GM18951 (cell line): Measurements from ENCODE around the gene ECE1.

ENCODE experiments used
- POLR2A ChIP-seq: IDR thresholded peaks from 4 replicates; pipeline ENCODE4 v1.6.1; 2011; ENCODE audit warnings: mild to moderate bottlenecking; ENCODE audit not compliant: insufficient read length, insufficient read depth; ENCODE audit errors: extremely low read depth
- in situ Hi-C: fragments of 300-500 bp; cut with MboI; formaldehyde crosslinking; loops from one replicate; pipeline ENCODE4 v1.12.0; 2022; ENCODE audit warnings: low sequenced_read_pairs, mixed read lengths, inconsistent platforms; ENCODE audit not compliant: unreplicated experiment

The ECE1 gene

DNA sequence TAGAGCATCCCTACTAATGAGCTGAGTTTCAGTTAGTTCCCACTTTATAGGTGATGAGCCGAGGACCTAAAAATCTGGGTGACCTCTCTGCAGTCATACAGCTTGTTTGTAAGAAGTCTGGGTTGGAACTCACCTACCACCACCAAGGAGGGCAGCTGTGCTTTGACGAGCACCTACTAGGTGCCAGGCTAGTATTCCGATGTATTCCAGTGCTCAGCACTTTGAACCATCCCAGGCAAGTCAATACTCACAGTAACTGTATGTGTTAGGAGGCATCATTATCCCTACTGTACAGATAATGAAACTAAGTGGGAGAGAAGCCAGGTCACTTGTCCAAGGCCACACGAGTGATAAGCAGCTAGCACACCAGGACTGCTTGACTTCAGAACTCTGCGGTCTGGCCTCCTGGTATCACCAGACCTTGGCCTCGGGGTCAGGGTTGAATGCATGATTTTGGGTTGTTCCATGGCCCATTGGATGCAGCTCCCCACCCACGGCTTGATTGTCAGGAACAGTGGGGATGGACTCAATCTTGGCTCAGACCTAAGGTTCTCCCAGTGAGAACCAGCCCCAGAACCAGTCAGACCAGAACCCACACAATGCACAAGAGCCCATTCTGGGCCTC, 20.7 kb downstream of the ECE1 start:
- in situ Hi-C loops, result no loop called here
- no peak for TF ChIP-seq POLR2A

DNA sequence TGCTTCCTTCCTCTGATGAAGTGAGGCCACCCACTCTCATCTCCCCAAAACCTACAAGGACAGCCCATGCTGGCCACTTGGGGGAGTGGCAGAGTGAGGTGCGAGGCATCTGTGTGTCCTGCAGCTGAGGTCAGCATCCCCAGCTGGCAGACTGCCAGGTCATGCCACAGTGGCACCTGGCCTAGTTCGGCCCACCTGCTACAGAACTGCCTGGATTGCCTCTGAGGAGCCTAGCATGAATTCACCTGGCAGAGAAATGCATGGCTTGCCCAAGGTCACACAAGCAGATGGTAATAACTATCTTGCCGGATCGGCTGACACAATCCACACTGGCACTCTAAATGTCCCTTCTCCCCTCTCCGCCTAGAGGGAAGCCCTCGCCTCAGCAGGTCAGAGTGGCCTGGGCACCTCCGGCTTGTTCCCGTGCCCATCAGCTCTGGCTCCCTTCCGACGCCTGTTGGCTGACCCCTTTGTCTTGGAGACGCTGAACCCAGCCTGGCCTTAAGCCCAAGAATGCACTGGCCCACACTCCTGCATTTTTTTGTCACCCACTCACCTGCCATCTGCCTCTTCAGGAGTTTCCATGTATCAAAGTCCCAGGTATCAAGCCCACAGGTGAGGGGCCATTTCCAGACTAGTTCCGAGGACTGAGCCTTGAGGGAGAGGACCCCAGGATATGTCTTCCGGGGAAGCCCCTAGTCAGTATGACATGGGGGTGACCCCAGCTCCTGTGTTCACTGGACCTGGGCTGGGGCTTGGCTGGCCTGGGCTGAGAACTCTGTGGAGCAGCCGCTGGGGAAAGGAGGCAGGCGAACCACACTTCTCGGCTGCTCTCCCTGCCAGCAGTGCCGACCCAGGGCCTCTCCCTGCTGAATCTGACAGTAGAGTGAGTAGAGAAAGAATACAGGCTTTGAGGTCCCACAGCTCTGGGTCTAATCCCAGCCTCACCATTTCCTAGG, 21.7 kb downstream of the ECE1 start:
- in situ Hi-C loops, result no loop called here
- no peak for TF ChIP-seq POLR2A

DNA sequence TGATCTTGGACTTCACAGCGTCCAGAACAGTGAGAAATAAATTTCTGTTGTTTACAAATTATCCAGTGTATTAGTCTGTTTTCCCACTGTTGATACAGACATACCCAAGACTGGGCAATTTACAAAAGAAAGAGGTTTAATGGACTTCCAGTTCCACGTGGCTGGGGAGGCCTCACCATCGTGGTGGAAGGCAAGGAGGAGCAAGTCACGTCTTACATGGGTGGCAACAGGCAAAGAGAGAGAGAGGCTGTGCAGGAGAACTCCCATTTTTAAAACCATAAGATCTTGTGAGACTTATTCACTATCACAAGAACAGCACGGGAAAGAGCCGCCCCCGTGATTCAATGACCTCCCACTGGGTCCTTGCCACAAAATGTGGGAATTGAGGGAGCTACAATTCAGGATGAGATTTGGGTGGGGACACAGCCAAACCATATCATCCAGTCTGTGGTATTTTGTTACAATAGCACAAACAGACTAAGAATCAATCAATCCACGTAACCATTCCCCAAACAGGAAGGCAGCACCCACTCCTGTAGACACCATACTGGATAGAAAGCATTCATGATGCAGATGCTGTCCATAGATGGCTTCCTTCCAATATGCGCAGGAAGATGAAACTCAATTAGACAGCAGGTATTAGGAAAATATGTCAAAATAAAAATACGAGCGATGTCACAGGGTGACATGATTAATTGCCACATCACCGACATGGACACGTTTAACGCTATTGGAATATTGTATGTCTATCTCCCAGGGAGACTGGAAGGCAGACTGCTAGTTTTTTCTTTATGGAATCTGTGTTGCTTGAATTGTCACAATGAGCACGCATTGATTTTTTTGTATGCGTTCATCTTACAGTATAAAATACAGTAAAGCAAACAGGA, 22.8 kb downstream of the ECE1 start:
- no peak for TF ChIP-seq POLR2A

DNA sequence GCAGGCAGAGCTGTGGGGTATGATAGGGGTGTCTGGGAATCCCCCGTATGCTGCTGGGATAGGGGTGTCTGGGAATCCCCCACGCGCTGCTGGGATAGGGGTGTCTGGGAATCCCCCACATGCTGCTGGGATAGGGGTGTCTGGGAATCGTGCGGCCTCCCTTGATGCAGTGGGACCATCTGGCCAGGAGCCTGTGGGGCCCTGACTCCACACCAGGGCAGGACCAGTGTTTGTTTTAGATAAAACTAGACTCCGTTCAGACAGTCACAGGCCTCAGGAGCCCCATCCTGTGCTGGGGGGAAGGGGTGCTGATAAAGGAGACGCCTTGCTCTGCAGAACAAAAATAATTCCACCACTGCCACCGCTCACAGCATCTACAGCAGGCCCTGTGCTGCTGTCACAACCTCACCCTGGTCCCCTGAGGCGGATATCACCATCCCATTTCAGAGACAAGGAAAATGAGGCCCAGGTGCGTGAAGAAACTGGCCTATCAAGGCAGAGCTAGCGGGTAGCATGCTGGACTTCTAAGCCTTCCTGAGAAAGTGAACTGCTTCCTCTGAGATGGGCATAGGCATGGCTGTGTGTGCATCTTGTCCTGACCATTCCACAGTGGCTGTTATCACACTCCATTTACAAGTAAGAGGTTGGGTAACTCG, 24.0 kb downstream of the ECE1 start:
- in situ Hi-C loops, result no loop called here
- TF ChIP-seq POLR2A, result no peak

More for the DNA sequence above, 22.8 kb downstream of the ECE1 start:
- in situ Hi-C loops, result no loop called here

DNA sequence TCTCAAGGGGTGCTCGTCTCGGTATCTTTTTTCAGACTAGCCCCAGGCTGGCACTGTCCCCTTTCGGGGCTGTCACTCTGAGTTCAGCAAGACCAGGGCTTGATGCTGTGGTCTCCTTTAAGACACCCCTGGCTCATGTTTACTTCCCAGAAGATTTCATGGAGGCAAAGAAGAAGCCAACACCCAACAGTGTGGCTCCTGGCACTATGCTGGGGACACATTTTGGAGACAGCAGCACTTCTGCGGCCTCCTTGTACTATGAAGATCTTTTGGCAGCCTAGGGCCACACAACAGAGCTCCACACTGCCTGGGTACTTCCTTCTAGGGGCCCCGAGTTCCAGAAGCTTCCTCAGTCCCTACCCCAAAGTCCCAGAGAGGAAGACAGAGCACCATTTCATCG, 24.6 kb downstream of the ECE1 start:
- TF ChIP-seq POLR2A, result no peak
- in situ Hi-C loops, result no loop called here

DNA sequence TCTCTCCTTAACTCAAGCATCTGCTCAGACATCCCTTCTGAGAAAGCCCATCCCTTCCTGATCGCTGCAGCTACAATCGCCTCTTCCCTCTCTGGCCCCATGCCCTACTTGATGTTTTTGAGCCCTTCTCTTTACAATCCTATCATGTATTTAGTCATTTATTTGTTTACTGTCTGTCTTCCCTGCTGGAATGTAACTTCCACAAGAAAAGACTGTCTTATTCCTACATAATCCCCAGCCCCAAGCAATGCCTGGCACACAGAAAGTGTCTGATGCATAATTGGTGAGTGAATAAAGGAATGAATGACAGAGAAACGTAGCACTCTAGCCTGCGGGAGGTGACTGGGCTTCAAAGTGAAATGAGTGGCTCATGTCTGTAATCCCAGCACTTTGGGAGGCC, 25.4 kb downstream of the ECE1 start:
- in situ Hi-C loops, result no loop called here
- TF ChIP-seq POLR2A, result no peak

DNA sequence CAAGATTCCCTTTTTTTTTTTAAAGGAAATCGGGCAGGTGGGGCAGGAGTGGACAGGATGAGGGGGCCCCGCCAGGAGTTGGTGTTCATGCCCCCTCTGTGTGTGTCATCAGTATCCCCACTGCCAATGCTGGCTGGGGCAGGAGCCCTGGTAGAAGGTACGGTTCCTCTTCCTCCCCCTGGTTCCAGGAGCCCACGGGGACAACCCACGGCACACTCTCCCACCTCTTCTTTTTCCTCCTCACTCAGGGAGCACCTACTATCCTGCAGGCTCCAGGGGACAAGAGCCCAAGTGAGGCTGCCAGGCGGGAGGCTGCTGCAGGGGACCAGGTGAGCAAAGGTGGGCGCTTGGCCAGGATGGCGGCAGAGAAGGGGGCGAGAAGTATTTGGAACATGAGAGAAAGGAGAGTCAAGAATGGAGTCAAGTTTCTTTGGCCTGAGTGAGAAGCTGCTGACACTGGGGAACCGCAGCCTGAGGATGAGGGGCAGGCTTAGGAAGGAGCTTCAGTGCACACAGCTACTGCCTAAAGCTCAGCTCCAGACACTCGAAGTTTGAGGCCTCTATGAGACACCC, 26.5 kb downstream of the ECE1 start:
- in situ Hi-C loops, result no loop called here

DNA sequence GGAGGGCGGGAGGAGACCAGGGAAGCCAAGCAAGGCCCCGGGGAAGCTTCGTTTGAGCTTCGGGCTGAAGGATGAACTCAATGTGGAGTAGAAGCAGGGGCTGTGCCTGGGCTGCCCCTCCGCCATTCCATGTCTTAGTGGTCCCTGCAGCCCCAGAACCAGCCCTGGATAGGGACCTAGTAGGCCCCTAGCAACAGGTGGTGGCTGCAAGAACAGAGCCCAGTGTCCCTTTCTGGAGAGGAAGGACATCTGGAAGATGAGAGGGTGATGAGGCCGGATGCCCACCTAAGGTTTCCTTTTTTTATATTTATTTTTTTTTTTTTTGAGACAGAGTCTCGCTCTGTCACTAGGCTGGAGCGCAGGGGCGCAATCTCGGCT, 27.2 kb downstream of the ECE1 start:
- no peak for TF ChIP-seq POLR2A
- in situ Hi-C loops, result no loop called here

More for the DNA sequence above, 26.5 kb downstream of the ECE1 start:
- no peak for TF ChIP-seq POLR2A

DNA sequence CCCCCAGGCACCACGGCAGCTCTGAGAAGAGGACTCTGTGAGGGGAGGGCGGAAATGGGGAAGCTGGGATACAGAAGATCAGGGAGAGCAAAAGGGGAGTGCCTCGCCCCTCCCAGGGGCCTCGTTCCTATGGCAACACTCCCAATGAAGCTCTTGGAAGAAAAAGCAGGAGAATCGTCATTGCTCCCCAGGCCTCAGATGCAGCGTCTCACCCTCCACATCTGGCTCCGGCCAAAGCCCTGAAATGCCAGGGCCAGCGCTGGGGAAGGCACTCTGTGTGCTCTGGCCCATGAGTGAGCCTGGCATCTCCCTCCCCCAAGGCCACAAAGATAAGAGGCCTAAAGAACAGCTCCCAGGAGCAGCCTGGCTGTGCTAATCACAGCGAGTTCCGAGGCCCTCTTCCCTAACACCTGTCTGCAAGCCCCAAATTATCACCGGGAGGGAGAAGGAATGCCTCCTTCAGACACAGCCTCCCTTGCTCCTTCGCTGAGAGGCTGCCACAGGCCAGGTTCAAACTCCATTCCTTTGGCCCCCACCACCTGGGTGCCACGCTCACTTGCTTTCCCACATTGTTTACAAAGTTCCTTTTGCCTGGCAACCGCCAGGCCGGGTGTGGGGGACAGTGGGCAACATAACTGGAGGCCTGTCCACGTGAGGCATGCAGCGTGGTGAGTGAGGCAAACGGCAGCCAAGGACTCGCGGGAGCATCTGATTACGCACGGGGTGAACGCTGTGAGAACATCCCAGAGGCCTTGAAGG, 27.8 kb downstream of the ECE1 start:
- no peak for TF ChIP-seq POLR2A
- in situ Hi-C loops, result no loop called here

DNA sequence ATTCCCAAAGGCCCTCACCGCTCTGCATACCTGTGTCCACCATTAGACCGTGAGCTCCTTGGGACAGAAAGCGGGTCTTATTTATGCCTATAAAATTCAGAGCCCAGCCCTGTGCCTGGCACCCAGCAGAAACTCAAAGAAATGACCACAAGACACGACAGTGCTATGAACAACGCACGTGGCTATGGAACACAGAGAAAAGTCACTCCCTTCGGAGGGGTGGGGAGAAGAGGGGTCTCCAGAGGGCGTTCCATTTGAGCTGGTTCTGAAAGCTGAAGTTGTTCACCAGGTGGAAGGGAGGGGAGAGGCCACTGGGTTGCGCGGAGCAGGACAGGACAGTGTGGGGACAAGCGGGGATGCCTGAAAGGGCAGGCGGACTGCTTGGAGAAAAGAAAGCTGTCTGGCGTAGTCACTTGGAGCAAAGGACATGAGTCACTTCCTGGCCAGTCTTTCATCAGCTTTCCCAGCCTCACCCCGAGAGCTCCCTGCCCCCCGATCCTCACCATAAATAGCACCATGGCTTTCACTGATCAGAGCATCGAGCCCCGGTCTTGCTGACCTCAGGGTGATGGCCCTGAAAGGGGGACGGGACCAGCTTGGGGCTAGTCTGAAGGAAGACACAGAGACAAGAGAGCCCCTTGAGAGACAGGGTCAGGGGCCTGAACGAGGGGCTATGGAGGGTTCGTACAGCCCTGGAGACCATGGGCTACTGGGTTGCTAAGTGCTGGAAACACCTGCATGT, 28.5 kb downstream of the ECE1 start:
- TF ChIP-seq POLR2A, result no peak
- in situ Hi-C loops, result no loop called here

DNA sequence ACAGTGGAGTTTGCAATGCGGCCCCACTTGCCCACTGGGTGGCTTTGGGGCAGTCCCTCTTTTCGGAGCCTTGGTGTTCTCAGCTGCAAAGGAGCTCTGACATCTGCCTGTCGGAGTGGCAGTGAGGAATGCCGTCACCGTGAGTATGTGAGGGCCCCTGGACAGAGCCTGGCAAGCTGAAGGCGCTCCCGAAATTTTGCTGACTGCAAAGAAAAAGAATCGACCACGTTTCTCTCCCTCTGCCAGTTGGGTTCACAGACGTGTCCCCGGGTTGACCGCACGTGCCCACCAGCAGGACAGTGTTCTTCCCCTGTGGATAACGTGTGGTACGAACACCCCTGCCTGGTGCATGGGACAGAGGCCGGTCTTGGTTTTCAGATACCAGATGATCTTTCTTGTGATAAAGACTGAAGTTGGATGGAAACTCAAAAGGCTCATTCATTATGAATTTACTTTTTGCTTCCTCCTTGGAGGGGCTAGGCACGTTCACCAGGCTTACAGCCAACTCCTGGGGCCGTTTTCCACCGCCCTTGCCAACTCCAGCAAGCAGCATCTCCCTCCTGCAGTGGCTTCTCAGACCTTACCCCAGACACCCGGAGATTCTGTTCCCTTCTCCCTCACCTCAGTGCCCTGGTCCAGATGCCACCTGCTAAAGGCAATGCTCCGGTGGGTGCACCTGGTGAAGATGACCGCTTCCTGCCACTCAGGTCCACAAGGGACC, 29.7 kb downstream of the ECE1 start:
- in situ Hi-C loops, result no loop called here
- no peak for TF ChIP-seq POLR2A
